HepG2 (cell line): Measurements from ENCODE around the gene ZPR1. TPM values are rescaled to one million over a fixed set of nuclear protein-coding genes. Genes with fewer than 3 reads are reported as not detected.

Experiments
- FIP1L1 ChIP-seq: fragments of 200-400 bp; formaldehyde crosslinking; IDR thresholded peaks from 2 replicates; pipeline ENCODE4 v1.6.1; 2018; ENCODE audit warnings: low read depth, mild to moderate bottlenecking, low read length, moderate library complexity, borderline replicate concordance; ENCODE audit not compliant: insufficient read depth
- GATA4 ChIP-seq: sonication (generic); IDR thresholded peaks from 2 replicates; pipeline ENCODE4 v1.6.1; 2016; ENCODE audit warnings: antibody characterized with exemption, low read depth, borderline replicate concordance
- HOXA9 ChIP-seq: sonication (generic); formaldehyde crosslinking; IDR thresholded peaks from 2 replicates; pipeline ENCODE4 v1.8.1; 2022; ENCODE audit warnings: missing genetic modification reagents, mild to moderate bottlenecking, moderate library complexity, borderline replicate concordance
- IKZF1 ChIP-seq: fragments of 450-650 bp; IDR thresholded peaks from 2 replicates; pipeline ENCODE4 v1.7.1; 2016
- IRF9 ChIP-seq: sonication (generic); formaldehyde crosslinking; IDR thresholded peaks from 2 replicates; pipeline ENCODE4 v1.8.0; 2022; ENCODE audit warnings: missing genetic modification reagents, mild to moderate bottlenecking, borderline replicate concordance
- NR1H2 ChIP-seq: sonication (generic); formaldehyde crosslinking; IDR thresholded peaks from 2 replicates; pipeline ENCODE4 v1.8.1; 2022; ENCODE audit warnings: low read depth, missing genetic modification reagents, borderline replicate concordance
- REXO4 ChIP-seq: sonication (generic); formaldehyde crosslinking; IDR thresholded peaks from 2 replicates; pipeline ENCODE4 v1.8.0; 2022; ENCODE audit warnings: missing genetic modification reagents, mild to moderate bottlenecking, borderline replicate concordance
- SNAI1 ChIP-seq: sonication (generic); formaldehyde crosslinking; IDR thresholded peaks from 2 replicates; pipeline ENCODE4 v1.5.0; 2020; ENCODE audit warnings: mild to moderate bottlenecking, missing genetic modification reagents, borderline replicate concordance
- polyA plus RNA-seq, 8 experiments: library from polyadenylated mRNA; depleted of rRNA in 3 of 8; stranded (reverse) in 7 of 8; unstranded in 1 of 8; fragments of >200 nt; fragmentation: Illumina TruSeq in 4 of 8; extraction: Trizol in 4 of 8; gene quantifications; 2 replicates each; pipeline versions ENCODE4 v1.2.1 to v1.2.3, GENCODE V29; 2011 to 2016; ENCODE audit warnings: low read depth in 4 of 8, missing spikeins in 1 of 8, mixed read lengths in 1 of 8; ENCODE audit not compliant: insufficient read depth in 1 of 8
- total RNA-seq, 5 experiments: library from RNA; depleted of rRNA; stranded (reverse); fragments of >200 nt; fragmentation: Illumina TruSeq; extraction: Trizol; gene quantifications; 2 replicates each; pipeline ENCODE4 v1.2.3, GENCODE V29; 2016; ENCODE audit warnings: low read depth in 1 of 5
- TF ChIP-seq, protein P1 (sequence below): sonication (generic); formaldehyde crosslinking; conservative IDR thresholded peaks from 2 replicates; pipeline ENCODE4 v1.4.0; 2020; ENCODE audit warnings: missing genetic modification reagents
- TF ChIP-seq, protein P2 (sequence below): sonication (generic); formaldehyde crosslinking; IDR thresholded peaks from 2 replicates; pipeline ENCODE4 v1.5.1; 2020; ENCODE audit warnings: mild to moderate bottlenecking, missing genetic modification reagents

Gene ZPR1
- total and polyA plus RNA-seq, 2 of the 13 experiments (the other 11 are each of a cell fraction or from before 2014, with no cell fraction given): 40.0 to 79.3 TPM

DNA sequence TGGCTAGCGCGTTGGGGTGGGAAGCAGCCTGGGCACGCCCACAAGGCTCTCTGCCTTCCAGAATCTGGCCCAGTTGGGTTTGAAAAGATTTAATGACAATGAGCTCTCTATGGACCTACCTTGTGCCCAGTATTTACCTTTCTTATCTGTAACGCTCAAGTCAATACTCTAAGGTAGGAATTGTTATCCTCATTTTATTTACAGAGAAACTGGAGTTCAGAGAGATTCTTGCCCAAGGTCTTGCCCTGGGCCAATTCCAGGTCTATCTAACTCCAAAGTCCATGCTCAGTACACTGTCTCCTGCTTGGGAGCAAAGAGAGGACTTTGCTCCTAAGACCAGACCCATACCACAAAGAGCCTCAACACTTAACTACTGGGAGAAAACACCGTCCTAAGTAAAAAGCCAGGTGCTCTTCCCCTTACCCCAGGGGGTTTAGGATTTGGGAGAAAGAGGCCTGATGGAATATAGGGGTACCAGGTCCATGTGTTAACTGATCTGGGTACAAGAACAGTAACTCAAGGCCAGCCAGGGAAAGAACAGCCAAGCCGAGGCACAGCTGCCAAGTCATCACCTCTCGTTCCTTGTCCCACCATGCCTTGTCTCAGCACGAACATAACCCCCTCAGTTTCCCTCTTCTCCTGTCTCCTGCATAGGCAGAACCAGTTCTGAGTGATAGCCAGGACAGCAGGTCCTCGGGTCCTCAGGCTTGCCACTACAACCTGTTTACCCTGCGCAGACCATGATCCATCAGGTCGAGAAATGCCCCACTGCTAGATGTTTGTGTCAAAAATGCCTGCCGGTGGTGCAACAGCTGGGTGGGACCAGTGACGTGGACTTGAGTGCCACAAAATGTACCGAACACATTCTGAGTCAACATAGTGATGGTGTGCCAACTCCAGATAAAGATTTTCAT is 20.7 kb upstream of the ZPR1 start (continued):
- TF ChIP-seq, protein P1, sequence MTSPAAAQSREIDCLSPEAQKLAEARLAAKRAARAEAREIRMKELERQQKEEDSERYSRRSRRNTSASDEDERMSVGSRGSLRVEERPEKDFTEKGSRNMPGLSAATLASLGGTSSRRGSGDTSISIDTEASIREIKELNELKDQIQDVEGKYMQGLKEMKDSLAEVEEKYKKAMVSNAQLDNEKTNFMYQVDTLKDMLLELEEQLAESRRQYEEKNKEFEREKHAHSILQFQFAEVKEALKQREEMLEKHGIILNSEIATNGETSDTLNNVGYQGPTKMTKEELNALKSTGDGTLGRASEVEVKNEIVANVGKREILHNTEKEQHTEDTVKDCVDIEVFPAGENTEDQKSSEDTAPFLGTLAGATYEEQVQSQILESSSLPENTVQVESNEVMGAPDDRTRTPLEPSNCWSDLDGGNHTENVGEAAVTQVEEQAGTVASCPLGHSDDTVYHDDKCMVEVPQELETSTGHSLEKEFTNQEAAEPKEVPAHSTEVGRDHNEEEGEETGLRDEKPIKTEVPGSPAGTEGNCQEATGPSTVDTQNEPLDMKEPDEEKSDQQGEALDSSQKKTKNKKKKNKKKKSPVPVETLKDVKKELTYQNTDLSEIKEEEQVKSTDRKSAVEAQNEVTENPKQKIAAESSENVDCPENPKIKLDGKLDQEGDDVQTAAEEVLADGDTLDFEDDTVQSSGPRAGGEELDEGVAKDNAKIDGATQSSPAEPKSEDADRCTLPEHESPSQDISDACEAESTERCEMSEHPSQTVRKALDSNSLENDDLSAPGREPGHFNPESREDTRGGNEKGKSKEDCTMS (CRISPR knock-in tag): no peak
- TF ChIP-seq HOXA9 (CRISPR knock-in tag) (no peak), IKZF1 (no peak), FIP1L1 (no peak), REXO4 (CRISPR knock-in tag) (no peak), SNAI1 (0 out of 2 replicates have a peak, but pooled peaks have one; percentile 52), GATA4 (peak; percentile 98), NR1H2 (CRISPR knock-in tag) (no peak), IRF9 (no peak)
- TF ChIP-seq, protein P2, sequence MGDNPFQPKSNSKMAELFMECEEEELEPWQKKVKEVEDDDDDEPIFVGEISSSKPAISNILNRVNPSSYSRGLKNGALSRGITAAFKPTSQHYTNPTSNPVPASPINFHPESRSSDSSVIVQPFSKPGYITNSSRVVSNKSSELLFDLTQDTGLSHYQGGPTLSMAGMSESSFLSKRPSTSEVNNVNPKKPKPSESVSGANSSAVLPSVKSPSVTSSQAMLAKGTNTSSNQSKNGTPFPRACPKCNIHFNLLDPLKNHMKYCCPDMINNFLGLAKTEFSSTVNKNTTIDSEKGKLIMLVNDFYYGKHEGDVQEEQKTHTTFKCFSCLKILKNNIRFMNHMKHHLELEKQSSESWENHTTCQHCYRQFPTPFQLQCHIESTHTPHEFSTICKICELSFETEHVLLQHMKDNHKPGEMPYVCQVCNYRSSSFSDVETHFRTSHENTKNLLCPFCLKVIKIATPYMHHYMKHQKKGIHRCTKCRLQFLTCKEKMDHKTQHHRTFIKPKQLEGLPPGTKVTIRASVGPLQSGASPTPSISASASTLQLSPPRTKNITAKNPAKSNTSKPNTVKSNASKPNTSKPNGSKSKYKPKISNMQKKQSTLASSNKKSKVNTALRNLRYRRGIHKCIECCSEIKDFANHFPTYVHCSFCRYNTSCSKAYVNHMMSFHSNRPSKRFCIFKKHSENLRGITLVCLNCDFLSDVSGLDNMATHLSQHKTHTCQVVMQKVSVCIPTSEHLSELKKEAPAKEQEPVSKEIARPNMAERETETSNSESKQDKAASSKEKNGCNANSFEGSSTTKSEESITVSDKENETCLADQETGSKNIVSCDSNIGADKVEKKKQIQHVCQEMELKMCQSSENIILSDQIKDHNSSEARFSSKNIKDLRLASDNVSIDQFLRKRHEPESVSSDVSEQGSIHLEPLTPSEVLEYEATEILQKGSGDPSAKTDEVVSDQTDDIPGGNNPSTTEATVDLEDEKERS: peak; percentile 70; the same call in 1 of the 2 replicates
